Activated T-cell treated with anti-CD3 and anti-CD28 coated beads, Interleukin-2, amount 50 U/mL, for 72 hours (primary cell): ENCODE measurements around the gene SHISA7. TPM values are rescaled to one million over a fixed set of nuclear protein-coding genes. Genes with fewer than 3 reads are reported as not detected.
A peak's percentile ranks its signal among the peaks of the same experiment; 100 is the strongest.

Experiments
- ATAC-seq, 2 donors: fragments of 150-1000 bp; cut with Tn5 transposase; replicated peaks in 1 of 2; 2 replicates each; pipeline ENCODE4 v1.10.0; 2021; ENCODE audit warnings: moderate library complexity in 2 of 2, mild to moderate bottlenecking in 1 of 2
- DNase-seq, 2 donors: peaks; one replicate each; pipeline ENCODE4 v3.0.0; 2021 to 2022; ENCODE audit warnings: mixed read lengths in 1 of 2
- H3K27ac Mint-ChIP-seq: one replicate; pipeline ENCODE4 v1.8.0; 2022; ENCODE audit warnings: mild to moderate bottlenecking, moderate library complexity, mixed read lengths
- H3K27me3 Mint-ChIP-seq: one replicate; pipeline ENCODE4 v1.8.0; 2022; ENCODE audit warnings: low read depth, mixed read lengths
- H3K36me3 Mint-ChIP-seq, 2 donors: one replicate each; pipeline ENCODE4 v1.8.0; 2022; ENCODE audit warnings: mixed read lengths in 2 of 2, mild to moderate bottlenecking in 1 of 2; ENCODE audit not compliant: insufficient read depth in 2 of 2
- H3K4me1 Mint-ChIP-seq: one replicate; pipeline ENCODE4 v1.8.0; 2022; ENCODE audit warnings: low read depth, mixed read lengths
- H3K4me3 Mint-ChIP-seq, 2 donors: one replicate each; pipeline ENCODE4 v1.8.0; 2022; ENCODE audit warnings: mild to moderate bottlenecking in 2 of 2, mixed read lengths in 2 of 2, moderate library complexity in 2 of 2
- H3K9me3 Mint-ChIP-seq, 2 donors: one replicate each; pipeline ENCODE4 v1.8.0; 2022; ENCODE audit warnings: mixed read lengths in 2 of 2
- total RNA-seq, 2 donors: library from RNA; stranded (reverse); gene quantifications; one replicate each; pipeline ENCODE4 v1.2.3, GENCODE V29; 2022

Gene SHISA7
- total RNA-seq, 2 donors from 2014 or later: 0.17 TPM; not detected in 1

DNA sequence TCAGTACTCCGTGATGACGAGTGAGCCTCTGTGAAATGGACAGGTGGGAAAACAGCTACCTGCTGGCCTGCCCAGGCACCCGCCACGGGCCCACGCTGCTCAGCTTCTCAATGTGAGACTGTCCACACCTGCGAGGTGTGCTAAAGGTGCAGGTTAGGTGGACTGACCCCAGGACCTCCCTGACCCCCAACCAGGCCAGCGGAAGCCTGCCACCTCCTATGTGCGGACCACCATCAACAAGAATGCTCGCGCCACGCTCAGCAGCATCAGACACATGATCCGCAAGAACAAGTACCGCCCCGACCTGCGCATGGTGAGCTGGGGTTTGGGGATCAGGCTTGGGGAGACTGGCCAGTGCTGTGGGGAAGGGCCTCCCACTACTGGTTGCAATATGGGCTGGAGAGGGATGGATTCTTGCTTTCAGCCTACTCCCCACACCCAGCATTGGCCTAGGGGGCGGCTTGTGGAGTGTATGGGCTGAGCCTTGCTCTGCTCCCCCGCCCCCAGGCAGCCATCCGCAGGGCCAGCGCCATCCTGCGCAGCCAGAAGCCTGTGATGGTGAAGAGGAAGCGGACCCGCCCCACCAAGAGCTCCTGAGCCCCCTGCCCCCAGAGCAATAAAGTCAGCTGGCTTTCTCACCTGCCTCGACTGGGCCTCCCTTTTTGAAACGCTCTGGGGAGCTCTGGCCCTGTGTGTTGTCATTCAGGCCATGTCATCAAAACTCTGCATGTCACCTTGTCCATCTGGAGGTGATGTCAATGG, 55.2 kb downstream of the SHISA7 start:
- H3K36me3 Mint-ChIP-seq: peaks cover 15 to 32% of the 10 kb centered on the region in 2 donors
- DNase-seq: no peak
- no peak for ATAC-seq
- peak overlapping the region; percentile 92 to 99 for H3K4me3 Mint-ChIP-seq
- H3K9me3 Mint-ChIP-seq: no peaks in the 10 kb centered on the region
- peak overlapping the region; percentile 89 for H3K27ac Mint-ChIP-seq
- peaks cover 57% of the 10 kb centered on the region for H3K4me1 Mint-ChIP-seq
- H3K27me3 Mint-ChIP-seq: no peaks in the 10 kb centered on the region

DNA sequence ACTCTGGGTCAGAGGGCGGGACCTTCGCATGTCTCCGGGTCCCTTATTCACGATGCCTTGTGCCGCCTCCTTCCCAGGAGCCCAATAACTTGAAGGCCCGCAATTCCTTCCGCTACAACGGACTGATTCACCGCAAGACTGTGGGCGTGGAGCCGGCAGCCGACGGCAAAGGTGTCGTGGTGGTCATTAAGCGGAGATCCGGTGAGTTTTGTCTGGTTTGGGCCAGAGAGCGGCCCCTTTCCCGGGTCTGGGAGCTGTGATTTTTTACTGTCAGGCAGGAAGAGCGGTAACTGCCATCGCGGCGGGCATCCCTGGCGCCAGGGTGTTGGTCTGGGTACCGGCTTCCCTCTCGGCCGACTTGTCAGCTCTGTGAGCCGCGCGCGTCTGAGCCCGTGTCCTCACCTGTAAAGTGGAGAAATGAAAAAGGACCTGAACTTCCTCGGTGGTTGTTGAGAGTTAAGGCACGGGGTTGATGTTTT, 56.6 kb downstream of the SHISA7 start:
- Mint-ChIP-seq H3K9me3 (peaks cover 0 to 2% of the 10 kb centered on the region in 2 donors), H3K36me3 (peaks cover 21 to 34% of the 10 kb centered on the region in 2 donors), H3K27me3 (no peaks in the 10 kb centered on the region), H3K4me3 (peak overlapping the region; percentile 92 to 99), H3K27ac (peak overlapping the region; percentile 89), H3K4me1 (peaks cover 71% of the 10 kb centered on the region)
- no peak for ATAC-seq
- DNase-seq: no peak

DNA sequence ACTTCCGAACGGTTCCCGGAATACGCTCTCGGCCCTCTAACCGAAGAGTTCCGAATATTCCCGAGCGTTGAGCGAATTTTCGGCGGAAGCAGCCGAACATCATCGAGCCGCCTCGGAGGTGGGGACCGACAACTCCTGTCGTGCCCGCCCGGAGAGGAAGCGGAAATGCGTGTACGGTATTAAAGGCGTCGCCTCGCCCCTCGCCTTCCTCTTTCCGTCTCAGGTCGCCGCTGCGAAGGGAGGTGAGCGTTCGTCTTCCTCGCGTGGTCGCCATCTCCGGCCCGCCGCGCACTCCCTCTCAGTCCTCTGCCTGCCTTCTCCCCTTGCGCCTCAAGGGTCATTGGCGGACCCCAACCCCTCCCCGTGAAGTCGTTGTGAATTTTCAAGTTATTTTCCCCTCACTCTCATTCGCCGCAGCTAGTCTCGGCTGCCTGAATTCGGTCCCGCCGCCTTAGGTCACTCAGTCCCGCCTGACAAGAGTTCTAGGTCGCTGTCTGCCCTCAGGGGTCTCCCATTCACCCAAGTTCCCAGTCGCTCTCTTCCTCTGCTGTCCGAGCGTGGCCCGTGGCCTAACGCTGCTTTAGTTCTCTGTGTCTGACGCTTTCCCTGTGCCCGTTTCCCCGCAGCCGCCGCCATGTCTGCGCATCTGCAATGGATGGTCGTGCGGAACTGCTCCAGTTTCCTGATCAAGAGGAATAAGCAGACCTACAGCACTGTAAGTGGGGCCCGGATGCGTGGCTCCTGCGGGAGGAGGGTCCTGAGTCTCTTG, 57.2 kb downstream of the SHISA7 start, which contains the start of gene RPL28:
TSS of gene RPL28 (plus strand) at position 209 of the 769 bp plus-strand sequence. CDS start at position 635, 426 bp downstream.
- DNase-seq: peak; percentile 97 to 99
- Mint-ChIP-seq H3K4me3 (peak within 1 kb of the TSS; percentile 92 to 99), H3K4me1 (peaks cover 72% of the 10 kb centered on the region), H3K36me3 (peaks cover 21 to 37% of the 10 kb centered on the region in 2 donors), H3K27me3 (no peaks in the 10 kb centered on the region), H3K9me3 (peaks cover 0 to 2% of the 10 kb centered on the region in 2 donors), H3K27ac (peak within 1 kb of the TSS; percentile 89)
- ATAC-seq: peak; percentile 70 to 72

DNA sequence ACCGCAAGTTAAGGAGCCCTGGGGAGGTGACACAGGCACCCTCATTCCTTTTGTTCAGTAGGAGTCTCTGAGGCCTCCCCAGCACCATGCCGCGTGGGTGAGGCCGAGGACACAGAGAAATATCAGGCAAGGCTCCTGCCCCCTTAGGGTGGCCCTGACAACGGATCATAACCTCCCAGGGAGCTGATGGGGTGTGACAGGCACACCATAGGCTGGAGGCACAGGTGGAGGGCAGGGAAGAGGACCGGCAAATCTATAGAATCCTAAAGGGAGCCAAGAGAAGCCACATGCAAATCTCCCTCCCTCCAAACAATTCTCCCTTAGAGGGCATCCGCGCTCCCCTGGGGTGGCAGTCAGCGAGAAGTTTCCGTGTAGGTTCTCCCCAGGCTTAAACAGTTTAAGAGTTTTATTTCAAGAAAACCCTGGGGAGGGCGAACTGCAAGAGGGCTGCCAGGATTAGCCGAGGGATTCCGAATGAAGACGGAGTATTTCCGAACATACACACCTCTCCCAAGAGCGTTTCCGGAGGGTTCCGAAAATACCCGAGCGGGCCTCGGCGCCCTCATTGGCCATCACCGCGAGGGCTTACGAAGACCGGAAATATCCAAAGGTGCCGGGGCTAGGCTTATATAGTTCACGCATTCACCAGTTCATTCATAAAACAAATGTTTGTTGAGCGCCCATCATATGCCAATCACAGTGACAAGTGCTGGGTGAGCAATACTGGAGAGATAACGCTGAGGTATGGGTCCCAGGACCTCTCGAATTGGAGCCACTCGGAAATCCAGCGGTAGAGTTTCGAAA, 58.0 kb downstream of the SHISA7 start:
- DNase-seq: peak; percentile 94 to 98
- H3K36me3 Mint-ChIP-seq: peaks cover 19 to 33% of the 10 kb centered on the region in 2 donors
- H3K4me3 Mint-ChIP-seq: peak overlapping the region; percentile 92 to 99
- H3K27me3 Mint-ChIP-seq: no peaks in the 10 kb centered on the region
- ATAC-seq: peak; percentile 78 to 85
- H3K9me3 Mint-ChIP-seq: peaks cover 0 to 2% of the 10 kb centered on the region in 2 donors
- H3K27ac Mint-ChIP-seq: peak overlapping the region; percentile 89
- H3K4me1 Mint-ChIP-seq: peaks cover 67% of the 10 kb centered on the region

DNA sequence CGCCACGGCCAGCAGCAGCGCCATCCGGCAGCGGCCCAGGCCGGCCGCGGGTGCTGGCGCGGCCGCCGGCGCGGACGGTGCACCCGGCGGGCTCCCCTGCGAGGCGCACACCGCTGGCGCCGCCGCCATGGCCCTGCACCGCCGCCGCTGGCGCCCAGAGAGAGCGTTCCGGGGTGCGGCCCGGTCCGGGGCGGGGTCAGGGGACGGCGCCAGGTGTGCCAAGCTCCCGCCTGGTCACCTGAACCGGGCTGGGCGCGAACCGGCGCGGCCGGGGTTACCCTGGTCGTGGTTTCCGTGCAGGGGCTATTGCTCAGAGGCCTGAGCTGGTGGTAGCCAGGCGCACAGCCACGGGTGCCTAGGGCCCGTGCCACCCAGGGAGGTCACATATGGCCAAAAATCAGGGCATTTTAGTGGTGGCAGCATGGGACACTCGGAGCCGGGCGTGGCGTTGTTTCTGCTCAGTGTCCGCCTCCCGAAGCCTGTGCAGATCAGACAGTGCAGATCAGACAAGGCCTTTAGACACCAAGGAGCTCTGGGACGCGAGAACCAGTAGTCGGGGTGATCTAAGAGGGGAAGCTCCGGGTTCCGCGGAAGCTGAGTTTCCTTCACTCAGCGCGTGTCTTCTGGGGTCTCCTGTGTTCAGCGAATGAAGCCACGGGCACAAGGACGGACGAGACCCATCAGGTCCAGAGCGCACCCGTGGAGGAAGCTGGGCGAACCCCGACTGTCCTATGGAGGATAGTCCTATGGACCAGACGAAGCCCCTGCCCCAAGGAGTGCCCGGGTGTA, 58.8 kb downstream of the SHISA7 start, which contains the start of gene TMEM238:
TSS of gene TMEM238 (minus strand) at position 162 of the 789 bp plus-strand sequence. CDS start at position 129, 33 bp downstream.
- peak within 1 kb of the TSS; percentile 90 for H3K27ac Mint-ChIP-seq
- no peaks in the 10 kb centered on the region for H3K27me3 Mint-ChIP-seq
- H3K4me1 Mint-ChIP-seq: peaks cover 61% of the 10 kb centered on the region
- peak within 1 kb of the TSS; percentile 92 to 99 for H3K4me3 Mint-ChIP-seq
- ATAC-seq (peak; percentile 20 to 27), DNase-seq (peak; percentile 58 to 59)
- H3K36me3 Mint-ChIP-seq: peaks cover 15 to 28% of the 10 kb centered on the region in 2 donors
- H3K9me3 Mint-ChIP-seq: peaks cover 0 to 2% of the 10 kb centered on the region in 2 donors

DNA sequence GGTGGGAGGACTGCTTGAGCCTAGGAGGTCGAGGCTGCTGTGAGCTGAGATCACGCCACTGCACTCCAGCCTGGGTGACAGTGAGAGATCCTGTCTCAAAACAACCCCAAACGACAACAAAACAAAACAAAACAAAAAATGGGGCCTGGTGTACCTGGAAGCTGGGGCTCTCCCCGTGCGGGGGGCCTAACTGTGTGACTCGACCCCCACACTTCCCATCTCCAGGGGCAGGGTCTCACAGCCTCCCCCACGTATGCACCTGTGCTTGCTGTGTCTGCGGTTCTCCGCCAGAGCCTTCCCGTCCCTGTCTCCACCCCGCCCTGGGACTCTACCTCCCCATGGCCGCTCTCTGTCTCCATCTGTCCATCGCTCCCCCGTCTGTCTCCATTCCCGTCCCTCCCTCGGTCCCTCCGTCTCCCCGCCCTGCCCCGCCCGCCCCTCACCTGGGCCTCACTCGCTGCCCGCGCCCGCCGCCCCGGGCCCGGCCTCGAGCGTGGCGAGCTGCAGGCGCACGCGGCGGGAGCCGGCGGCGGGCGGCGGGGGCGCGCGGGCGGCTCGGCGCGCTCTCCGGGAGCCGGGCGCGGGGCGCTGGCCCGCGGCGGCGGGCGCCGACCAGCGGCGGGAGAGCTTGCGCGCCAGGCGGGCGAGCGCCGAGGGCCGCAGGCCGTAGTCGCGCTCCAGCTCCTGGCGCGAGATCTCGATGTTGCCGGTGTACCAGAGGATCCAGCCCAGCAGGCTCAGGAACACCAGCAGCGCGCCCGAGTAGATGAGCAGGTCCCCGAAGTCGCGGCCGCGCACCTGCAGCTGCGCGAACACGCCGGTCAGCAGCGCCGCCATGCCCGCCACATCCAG, 59.6 kb downstream of the SHISA7 start:
- no peaks in the 10 kb centered on the region for H3K27me3 Mint-ChIP-seq
- ATAC-seq: peak; percentile 37 to 40
- peak; percentile 72 to 75 for DNase-seq
- peaks cover 0 to 2% of the 10 kb centered on the region in 2 donors for H3K9me3 Mint-ChIP-seq
- H3K4me1 Mint-ChIP-seq: peaks cover 55% of the 10 kb centered on the region
- H3K36me3 Mint-ChIP-seq: peaks cover 14 to 24% of the 10 kb centered on the region in 2 donors
- peak overlapping the region; percentile 91 to 92 for H3K4me3 Mint-ChIP-seq
- peak overlapping the region; percentile 90 for H3K27ac Mint-ChIP-seq

DNA sequence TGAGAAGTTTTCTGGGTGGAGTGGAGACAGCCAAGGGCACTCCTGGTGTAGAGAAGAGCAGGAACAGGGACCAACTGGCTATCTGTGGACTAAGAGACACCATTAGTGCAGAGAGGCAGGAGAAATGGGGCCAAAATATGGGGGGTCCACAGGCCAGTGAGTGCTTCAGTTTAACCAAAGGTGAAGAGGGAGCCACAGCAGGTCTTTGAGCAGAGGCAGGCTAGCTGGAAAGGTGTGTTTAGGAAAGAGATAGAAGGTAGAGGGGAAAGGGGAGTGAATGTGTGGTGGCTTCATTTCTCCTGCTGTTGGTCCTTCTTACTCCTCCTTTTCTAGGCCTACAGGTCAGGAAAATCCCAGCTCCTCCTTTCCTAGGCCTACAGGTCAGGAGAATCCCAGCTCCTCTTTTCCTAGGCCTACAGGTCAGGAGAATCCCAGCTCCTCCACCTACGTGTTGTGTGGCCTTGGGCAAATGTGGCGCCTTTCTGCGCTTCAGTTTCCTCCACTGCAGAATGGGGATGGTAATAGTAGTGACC, 60.5 kb downstream of the SHISA7 start:
- peaks cover 0 to 2% of the 10 kb centered on the region in 2 donors for H3K9me3 Mint-ChIP-seq
- no peak for ATAC-seq
- peaks cover 14 to 19% of the 10 kb centered on the region in 2 donors for H3K36me3 Mint-ChIP-seq
- H3K27ac Mint-ChIP-seq: no peak overlapping the region
- no peaks in the 10 kb centered on the region for H3K27me3 Mint-ChIP-seq
- H3K4me1 Mint-ChIP-seq: peaks cover 46% of the 10 kb centered on the region
- H3K4me3 Mint-ChIP-seq: peak overlapping the region; percentile 91 to 92
- DNase-seq: no peak

DNA sequence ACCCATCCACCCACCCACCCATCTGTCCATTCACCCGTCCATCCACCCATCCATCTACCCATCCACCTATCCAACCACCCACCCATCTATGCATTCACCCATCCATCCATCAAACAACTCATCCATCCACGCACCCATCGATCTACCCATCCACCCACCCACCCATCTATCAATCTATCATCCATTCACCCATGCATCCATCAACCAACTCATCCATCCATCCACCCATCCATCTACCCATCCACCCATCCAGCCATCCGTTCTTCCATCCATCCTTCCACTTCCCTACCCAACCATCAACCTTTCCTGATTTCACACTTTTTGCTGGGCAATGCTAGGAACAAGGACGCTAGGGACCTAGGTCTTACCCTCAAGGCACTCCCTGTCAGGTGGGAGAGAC, 61.1 kb downstream of the SHISA7 start:
- no peaks in the 10 kb centered on the region for H3K27me3 Mint-ChIP-seq
- H3K27ac Mint-ChIP-seq: no peak overlapping the region
- peaks cover 0 to 2% of the 10 kb centered on the region in 2 donors for H3K9me3 Mint-ChIP-seq

DNA sequence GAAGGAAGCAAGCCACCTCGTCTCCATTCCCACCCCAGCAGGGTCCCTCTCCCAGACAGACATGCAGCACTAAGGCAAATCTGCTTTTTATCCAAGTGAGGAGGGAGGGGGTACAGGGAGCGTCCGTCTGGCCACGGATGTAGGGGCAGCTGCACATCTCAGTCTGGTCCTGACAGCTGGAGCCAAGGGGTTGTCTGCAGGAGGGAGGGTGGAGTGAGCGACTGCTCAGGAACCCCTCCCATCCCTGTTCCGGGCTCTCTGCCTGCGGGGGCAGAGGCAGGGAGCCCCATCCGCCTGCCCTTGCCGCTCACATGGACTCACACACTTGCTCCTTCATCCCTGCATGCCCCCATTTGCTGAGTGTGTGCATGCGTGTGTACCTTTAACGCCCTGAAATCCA, 63.9 kb downstream of the SHISA7 start:
- Mint-ChIP-seq H3K27ac (no peak overlapping the region), H3K4me1 (peaks cover 24% of the 10 kb centered on the region), H3K4me3 (no peak overlapping the region), H3K27me3 (no peaks in the 10 kb centered on the region), H3K36me3 (peaks cover 5 to 6% of the 10 kb centered on the region in 2 donors), H3K9me3 (peaks cover 0 to 2% of the 10 kb centered on the region in 2 donors)
- ATAC-seq (no peak), DNase-seq (no peak)

More for the DNA sequence above, 61.1 kb downstream of the SHISA7 start:
- Mint-ChIP-seq H3K4me3 (peak overlapping the region; percentile 91 to 92), H3K4me1 (peaks cover 41% of the 10 kb centered on the region), H3K36me3 (peaks cover 14 to 16% of the 10 kb centered on the region in 2 donors)
- ATAC-seq (no peak), DNase-seq (no peak)
